ENCODE results near the gene MYO3A. TPM values are rescaled to one million over a fixed set of nuclear protein-coding genes. Genes with fewer than 3 reads are reported as not detected.

The MYO3A gene
- polyA plus RNA-seq, 2 donors = 0.95 to 1.2 TPM

DNA sequence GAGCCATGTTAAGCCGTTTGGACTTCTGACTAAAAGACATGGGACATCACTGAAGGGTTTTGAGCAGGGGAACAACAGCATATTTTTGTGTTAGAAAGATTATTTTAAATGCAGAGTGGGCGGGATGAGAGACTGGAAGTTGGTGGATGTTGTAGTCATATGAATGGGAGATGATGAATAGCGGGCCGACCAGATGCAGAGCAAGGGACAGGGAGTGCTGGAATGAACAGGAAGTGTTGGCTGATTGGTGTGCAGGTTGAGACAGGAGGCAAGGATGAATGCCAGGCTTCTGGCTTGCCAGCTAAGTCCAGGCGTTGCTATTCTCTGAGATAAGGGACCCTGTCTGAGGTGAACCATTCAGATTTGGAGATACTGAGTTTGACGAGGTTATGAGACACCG is 320.6 kb downstream of the MYO3A start:
- no peaks in the 10 kb centered on the region for H3K4me1 ChIP-seq (ENCODE audit: control insufficient read depth in 2 of 2, insufficient read depth in 2 of 2, low read length in 1 of 2)
- H3K36me3 ChIP-seq (ENCODE audit: control insufficient read depth in 2 of 2, insufficient read depth in 2 of 2, low read length in 1 of 2) = no peaks in the 10 kb centered on the region
- H3K27ac ChIP-seq (ENCODE audit: low read depth in 2 of 2, low read length in 1 of 2) = no peak overlapping the region
- H3K4me3 ChIP-seq (ENCODE audit: low read depth in 1 of 2, low read length in 2 of 2) = no peak overlapping the region
- no peaks in the 10 kb centered on the region for H3K9me3 ChIP-seq (ENCODE audit: control insufficient read depth in 2 of 2, insufficient read depth in 1 of 2, low read depth in 1 of 2, low read length in 1 of 2)
- H3K27me3 ChIP-seq (ENCODE audit: control insufficient read depth in 1 of 2, insufficient read depth in 2 of 2, low read length in 2 of 2) = no peaks in the 10 kb centered on the region
- WGBS, 2 donors = 72 to 74% methylated on average over 7 of the region's 7 CpGs

DNA sequence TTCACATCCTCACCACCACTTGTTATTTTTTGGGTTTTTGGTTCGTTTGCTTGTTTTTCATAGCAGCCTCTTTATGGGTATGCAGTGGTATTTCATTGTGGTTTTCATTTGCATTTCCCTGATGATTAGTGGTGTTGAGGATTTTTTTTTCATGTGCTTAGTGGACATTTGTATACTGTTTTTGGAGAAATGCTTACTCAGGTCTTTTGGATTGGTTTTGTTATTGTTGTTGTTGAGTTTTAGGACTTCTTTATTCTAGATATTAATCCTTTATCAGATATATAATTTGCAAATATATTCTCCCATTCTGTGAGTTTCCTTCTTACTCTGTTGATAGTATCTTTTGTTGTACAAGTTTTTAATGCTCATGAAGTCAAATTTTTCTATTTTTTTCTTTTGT is 325.3 kb downstream of the MYO3A start:
- 28 to 36% methylated on average over 1 of the region's 1 CpG for WGBS, 2 donors
- H3K27ac ChIP-seq (ENCODE audit: low read depth in 2 of 2, low read length in 1 of 2) = no peak overlapping the region

More for the DNA sequence above, 325.3 kb downstream of the MYO3A start:
- Histone ChIP-seq H3K27me3 (ENCODE audit: control insufficient read depth in 1 of 2, insufficient read depth in 2 of 2, low read length in 2 of 2) (no peaks in the 10 kb centered on the region), H3K4me3 (ENCODE audit: low read depth in 1 of 2, low read length in 2 of 2) (no peak overlapping the region), H3K9me3 (ENCODE audit: control insufficient read depth in 2 of 2, insufficient read depth in 1 of 2, low read depth in 1 of 2, low read length in 1 of 2) (no peaks in the 10 kb centered on the region), H3K4me1 (ENCODE audit: control insufficient read depth in 2 of 2, insufficient read depth in 2 of 2, low read length in 1 of 2) (no peaks in the 10 kb centered on the region), H3K36me3 (ENCODE audit: control insufficient read depth in 2 of 2, insufficient read depth in 2 of 2, low read length in 1 of 2) (no peaks in the 10 kb centered on the region)
